NCI-H524 treated with DMSO at 0.1 percent for 48 hours (cell line): ENCODE results near the gene MAGI1.

Experiments used
- DNase-seq: peaks from one replicate; lab custom pipeline; 2025; lab: John Stamatoyannopoulos, UW

Gene MAGI1

GRCh38 chr3:65971293-65972252, 67.1 kb downstream of the MAGI1 start:
- no peak for DNase-seq

GRCh38 chr3:65968996-65969395, 69.7 kb downstream of the MAGI1 start:
- no peak for DNase-seq

GRCh38 chr3:65967451-65967850, 71.3 kb downstream of the MAGI1 start:
- no peak for DNase-seq

GRCh38 chr3:65964838-65965237, 73.9 kb downstream of the MAGI1 start:
- no peak for DNase-seq

GRCh38 chr3:65963787-65964677, 74.7 kb downstream of the MAGI1 start:
- no peak for DNase-seq

- no peak for DNase-seq
These were observed 77.0 kb downstream of the MAGI1 start for GRCh38 chr3:65961733-65962132.

GRCh38 chr3:65961128-65961527, 77.6 kb downstream of the MAGI1 start:
- no peak for DNase-seq

GRCh38 chr3:65960087-65960486, 78.6 kb downstream of the MAGI1 start:
- DNase-seq = no peak

- no peak for DNase-seq
These were observed 80.5 kb downstream of the MAGI1 start for GRCh38 chr3:65958216-65958615.

GRCh38 chr3:65955792-65956477, 82.8 kb downstream of the MAGI1 start:
- no peak for DNase-seq

- DNase-seq = no peak
These were observed 84.6 kb downstream of the MAGI1 start for GRCh38 chr3:65953881-65954733.

- no peak for DNase-seq
These were observed 85.4 kb downstream of the MAGI1 start for GRCh38 chr3:65953301-65953812.

- DNase-seq = no peak
These were observed 85.9 kb downstream of the MAGI1 start for GRCh38 chr3:65952842-65953241.

- DNase-seq = no peak
These were observed 86.7 kb downstream of the MAGI1 start for GRCh38 chr3:65951836-65952505.

- DNase-seq = no peak
These were observed 88.1 kb downstream of the MAGI1 start for GRCh38 chr3:65950340-65951326.

- no peak for DNase-seq
These were observed 89.7 kb downstream of the MAGI1 start for GRCh38 chr3:65948841-65949573.

GRCh38 chr3:65946438-65946837, 92.3 kb downstream of the MAGI1 start:
- no peak for DNase-seq

- no peak for DNase-seq
These were observed 92.8 kb downstream of the MAGI1 start for GRCh38 chr3:65945953-65946352.
